Stimulated activated naive CD4-positive, alpha-beta T cell treated with Interleukin-2 at 50 U/mL for 16 hours (primary cell): ENCODE data around the gene CCDC149.

Experiments used
- DNase-seq: peaks from one replicate; lab custom pipeline; 2025; lab: John Stamatoyannopoulos, UW

The CCDC149 gene

GRCh38 chr4:24881508-24882196 lies 31.2 kb downstream of the CCDC149 start:
- DNase-seq = no peak

DNA sequence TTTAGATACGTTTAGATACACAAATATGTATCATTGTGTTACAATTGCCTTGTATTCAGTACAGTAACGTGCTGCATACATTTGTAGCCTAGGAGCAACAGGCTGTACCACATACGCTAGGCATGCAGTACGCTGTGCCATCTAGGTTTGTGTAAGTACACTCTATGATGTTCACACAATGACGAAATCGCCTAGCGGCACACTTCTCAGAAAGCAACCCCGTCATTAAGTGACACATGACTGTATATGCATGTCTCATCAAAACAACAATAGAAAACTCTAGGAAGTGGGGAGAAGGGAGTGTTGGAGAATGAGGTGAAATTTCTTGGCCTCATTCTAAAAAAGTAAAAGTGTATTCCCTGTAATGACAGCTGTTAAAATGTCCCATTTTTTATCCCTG lies 32.7 kb downstream of the CCDC149 start:
- DNase-seq = no peak

GRCh38 chr4:24878636-24879016 lies 34.2 kb downstream of the CCDC149 start:
- DNase-seq = no peak

DNA sequence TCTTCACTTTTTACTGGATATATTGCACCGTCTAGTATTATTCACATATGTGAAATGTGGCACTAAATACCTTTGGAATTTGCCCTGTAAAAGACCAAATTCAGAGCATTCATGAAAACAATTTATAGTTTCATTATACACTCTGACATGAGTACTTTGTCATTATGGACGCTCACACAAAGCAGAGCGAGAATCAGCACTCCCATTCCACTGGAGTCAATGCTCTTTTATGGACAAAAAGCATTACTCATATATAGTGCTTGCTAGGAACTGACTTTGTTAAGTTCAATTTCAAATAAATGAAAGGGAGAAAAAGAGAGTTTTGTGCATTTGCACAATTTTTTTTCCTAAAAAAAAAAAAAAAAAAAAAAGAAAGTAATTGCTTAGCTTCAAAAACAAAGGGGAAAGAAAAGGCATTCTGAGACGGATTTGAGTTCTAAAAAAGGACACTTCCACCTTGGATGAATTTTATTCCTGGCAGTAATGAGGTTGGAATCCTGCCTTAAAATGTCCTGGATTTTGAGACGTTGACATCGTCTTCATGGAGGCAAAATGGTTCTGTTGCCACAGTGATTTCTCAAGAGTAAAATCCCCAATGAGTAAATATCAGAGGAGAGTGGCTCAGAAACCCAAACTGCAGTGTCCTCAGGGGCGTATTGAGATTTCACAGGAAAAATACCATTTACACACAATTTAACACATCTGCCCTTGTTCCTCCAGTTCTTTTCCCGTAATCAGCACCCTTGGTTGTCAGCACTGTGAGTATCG lies 34.8 kb downstream of the CCDC149 start:
- no peak for DNase-seq

DNA sequence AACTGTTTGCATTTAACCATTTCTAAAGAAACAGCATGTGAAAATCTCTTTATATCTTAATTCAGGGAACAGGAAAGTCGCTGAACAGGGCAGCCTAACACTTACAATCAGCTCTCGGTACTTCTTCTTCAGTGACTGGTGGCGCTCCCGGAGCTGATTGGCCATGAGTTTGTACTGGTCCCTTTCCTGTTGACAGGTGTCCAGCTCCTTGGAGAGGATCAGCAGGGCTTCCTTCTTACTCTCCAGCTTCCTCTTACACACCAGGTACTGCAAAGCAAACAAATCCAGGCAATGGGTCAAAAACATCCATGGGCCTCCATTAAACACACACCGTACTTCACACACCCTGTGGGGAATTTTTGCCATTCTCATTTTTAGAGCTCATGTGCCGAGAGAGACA lies 36.4 kb downstream of the CCDC149 start:
- DNase-seq = no peak

DNA sequence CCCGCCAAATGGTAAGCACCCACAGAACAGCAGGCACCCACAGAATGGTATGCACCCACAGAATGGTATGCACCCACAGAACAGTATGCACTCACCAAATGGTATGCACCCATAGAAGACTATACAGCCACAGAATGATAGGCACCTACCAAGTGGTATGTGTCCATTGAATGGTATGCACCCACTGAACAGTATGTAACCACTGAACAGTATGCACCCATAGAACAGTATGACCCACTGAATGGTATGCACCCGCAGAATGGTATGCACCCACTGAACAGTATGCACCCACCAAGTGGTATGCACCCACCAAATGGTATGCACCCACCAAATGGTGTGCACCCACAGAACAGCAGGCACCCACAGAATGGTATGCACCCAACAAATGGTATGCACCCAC lies 40.1 kb downstream of the CCDC149 start:
- no peak for DNase-seq

GRCh38 chr4:24871210-24871609 lies 41.6 kb downstream of the CCDC149 start:
- DNase-seq = no peak

GRCh38 chr4:24867766-24868296 lies 45.0 kb downstream of the CCDC149 start:
- no peak for DNase-seq

- no peak for DNase-seq
Observed at GRCh38 chr4:24867251-24867650, 45.6 kb downstream of the CCDC149 start.

DNA sequence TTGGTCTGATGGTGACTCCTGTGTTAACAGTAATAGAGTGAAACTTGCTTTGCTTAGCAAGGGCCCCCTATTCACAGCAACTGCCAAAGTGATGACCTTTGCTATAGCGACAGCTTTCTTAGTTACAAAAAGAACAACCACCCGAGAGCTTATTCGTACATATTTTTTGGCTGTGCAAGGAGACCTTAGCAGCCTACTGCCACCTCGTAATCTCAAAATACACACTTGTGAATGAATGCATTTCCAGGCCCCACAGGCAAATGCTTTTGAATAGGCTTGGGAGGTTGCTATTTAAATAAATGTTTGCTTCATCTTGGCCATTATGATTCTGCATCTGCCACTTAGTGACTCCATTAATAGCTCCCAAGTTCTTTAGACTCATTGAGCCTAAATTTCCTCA lies 47.4 kb downstream of the CCDC149 start:
- no peak for DNase-seq

DNA sequence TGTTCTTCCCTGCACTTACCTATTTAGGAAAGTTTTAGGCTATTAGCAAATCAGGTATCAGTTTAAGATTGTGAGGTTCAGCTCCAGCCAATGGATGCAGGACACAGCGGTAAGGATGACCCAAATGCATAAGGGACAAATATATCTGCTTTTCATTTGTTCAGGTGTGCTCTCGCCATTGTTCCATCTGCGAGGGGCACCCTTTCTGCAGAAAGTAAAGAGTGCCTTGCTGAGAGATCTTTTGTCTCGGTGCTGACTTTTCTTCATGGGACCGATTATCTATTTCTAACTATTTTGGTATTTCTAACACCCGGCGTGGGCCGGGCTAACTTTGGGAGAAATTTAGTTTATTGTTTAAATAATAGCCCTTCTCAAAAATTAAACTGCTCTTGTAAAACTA lies 49.0 kb downstream of the CCDC149 start:
- no peak for DNase-seq

GRCh38 chr4:24862073-24862751 lies 50.6 kb downstream of the CCDC149 start:
- DNase-seq = no peak

DNA sequence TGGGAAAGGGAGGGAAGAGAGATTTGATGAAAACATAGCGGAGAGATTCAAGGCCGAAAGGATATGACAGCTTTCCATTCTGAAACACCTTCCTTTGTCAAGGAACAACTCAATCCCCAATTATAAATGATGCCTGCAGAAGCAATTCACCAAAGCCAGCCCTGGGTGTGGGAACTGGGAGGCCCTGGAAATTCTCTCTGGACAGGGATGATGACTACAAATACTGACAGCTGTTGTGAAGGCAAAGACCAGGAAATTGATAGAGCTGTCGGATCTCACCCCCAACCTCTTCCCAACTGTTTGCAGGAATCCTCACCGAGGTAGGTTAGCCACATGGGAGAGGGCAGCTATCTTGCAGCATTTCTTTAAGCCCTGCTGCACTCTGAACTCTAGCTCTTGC lies 54.3 kb downstream of the CCDC149 start:
- no peak for DNase-seq

- no peak for DNase-seq
Observed at GRCh38 chr4:24858026-24858425, 54.8 kb downstream of the CCDC149 start.

DNA sequence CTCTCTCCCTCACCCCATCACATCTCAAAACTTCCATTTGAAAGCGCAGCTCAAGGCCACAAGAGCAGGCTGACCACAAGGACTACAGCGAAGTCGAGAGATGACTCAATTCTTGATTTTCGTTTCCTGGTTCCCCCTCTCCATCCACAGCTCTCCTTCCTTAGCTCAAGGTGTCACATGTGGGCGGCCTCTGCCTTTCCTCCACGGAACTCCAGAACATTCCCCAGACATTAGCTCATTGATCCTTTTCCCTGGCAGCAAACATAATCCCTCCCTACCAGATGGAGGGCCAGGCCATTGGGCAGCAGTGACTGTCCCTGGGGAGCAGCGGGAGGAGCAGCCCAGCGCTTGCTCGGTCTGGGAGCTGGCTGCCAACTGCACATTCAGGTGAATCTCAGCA lies 56.3 kb downstream of the CCDC149 start:
- DNase-seq = no peak

- DNase-seq = no peak
Observed at GRCh38 chr4:24855741-24856140, 57.1 kb downstream of the CCDC149 start.

DNA sequence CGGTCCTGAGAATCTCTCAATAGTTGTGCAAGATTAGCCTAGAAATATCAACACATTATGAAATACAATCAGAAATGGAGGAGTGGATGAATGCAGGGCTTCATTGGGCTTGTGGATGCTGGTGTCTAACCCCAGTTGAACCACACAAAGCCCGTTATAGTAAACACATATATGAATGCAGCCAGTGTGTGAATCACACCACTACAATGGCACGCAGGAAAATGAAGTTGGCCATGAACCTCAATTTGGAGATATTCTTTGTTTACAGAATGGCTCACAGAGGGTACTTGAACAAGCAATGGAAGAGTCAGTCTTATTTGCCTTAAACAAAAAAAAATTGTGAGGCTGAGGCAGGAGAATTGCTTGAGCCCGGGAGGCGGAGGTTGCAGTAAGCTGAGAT lies 59.7 kb downstream of the CCDC149 start:
- no peak for DNase-seq

DNA sequence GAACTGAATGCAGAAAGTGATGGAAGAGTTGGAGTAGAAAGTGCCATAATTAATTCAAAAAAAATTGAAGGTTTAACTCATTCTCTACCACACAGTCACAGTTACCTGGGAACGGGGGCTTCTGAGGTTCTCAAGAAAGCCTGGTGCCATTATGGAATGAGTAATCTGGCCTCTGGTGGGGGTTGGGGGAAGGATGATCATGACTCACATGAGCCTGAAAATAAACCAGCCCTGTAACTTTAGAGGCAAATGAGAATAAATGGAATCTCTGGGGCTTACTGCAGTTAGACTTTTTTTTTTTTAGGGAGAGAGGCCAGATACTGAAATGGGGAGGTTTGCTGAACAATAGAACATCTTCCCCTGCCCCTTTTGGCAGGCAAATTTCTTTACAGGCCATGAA lies 62.2 kb downstream of the CCDC149 start:
- no peak for DNase-seq

GRCh38 chr4:24849756-24850155 lies 63.1 kb downstream of the CCDC149 start:
- no peak for DNase-seq

GRCh38 chr4:24849351-24849750 lies 63.5 kb downstream of the CCDC149 start:
- DNase-seq = no peak

- DNase-seq = no peak
Observed at GRCh38 chr4:24846716-24847115, 66.1 kb downstream of the CCDC149 start.

DNA sequence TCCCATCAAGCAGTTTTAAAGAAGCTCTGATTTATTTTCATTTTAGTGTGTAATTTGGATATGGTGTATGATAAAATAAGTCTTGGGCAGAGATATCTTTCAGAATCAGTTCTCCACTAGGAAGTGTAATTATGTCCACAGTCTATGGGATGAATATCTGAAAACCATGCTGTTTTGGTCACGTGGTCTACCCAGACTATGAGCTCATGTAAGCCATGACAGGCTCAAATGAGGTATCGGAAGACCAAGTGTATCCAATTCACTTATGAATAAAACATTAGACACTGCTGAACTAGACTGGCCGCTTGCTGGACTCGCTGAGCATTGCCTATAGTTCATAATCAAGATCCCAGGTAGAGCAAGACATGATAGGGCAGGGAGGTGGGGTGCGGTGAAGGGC lies 66.9 kb downstream of the CCDC149 start:
- no peak for DNase-seq

GRCh38 chr4:24845132-24845531 lies 67.7 kb downstream of the CCDC149 start:
- DNase-seq = no peak
